ENCODE measurements around the gene PIAS4. TPM values are rescaled to one million over a fixed set of nuclear protein-coding genes. Genes with fewer than 3 reads are reported as not detected.

PIAS4 gene
- total and polyA plus RNA-seq, 2 of the 13 experiments (the other 11 are each of a cell fraction or from before 2014, with no cell fraction given): 9.0 to 20.1 TPM

DNA sequence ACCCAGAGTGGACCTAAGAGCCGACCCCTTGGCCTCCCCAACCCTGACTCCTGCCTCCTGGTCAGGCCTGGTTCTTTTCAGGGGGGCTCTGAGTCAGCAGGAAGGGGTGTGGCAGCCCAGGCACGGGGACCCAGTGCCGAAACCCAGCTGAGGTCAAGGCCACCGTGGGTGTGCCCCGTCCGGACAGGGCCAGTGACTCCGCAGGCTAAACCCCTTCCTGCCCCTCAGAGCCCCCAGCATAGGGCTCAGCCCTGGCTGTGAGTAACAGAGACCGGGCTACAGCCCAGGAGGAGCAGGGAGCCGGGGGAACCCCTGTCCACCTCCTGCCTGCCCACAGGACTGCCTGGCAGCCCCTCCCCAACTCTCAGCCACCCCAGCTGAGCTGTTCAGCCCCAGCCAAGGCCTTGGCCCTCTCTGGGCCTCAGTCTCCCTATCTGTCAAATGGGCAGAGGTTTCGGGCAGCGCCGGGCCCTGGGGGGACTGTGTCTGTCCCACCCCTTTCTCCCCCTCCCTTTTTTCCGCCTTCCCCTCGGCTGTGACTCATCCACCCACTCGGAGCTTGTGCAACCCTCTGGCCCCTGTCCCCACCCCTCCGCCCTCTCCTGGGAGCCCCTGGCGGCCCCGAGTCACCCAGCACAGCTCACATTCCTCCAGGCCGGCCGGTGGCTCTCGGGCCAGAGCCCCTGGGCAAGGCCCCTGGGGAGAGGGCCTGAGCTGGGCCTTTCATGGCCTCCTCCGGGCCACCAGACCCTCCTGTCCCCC, 50.6 kb downstream of the PIAS4 start (continued):
- TF ChIP-seq, protein P1, sequence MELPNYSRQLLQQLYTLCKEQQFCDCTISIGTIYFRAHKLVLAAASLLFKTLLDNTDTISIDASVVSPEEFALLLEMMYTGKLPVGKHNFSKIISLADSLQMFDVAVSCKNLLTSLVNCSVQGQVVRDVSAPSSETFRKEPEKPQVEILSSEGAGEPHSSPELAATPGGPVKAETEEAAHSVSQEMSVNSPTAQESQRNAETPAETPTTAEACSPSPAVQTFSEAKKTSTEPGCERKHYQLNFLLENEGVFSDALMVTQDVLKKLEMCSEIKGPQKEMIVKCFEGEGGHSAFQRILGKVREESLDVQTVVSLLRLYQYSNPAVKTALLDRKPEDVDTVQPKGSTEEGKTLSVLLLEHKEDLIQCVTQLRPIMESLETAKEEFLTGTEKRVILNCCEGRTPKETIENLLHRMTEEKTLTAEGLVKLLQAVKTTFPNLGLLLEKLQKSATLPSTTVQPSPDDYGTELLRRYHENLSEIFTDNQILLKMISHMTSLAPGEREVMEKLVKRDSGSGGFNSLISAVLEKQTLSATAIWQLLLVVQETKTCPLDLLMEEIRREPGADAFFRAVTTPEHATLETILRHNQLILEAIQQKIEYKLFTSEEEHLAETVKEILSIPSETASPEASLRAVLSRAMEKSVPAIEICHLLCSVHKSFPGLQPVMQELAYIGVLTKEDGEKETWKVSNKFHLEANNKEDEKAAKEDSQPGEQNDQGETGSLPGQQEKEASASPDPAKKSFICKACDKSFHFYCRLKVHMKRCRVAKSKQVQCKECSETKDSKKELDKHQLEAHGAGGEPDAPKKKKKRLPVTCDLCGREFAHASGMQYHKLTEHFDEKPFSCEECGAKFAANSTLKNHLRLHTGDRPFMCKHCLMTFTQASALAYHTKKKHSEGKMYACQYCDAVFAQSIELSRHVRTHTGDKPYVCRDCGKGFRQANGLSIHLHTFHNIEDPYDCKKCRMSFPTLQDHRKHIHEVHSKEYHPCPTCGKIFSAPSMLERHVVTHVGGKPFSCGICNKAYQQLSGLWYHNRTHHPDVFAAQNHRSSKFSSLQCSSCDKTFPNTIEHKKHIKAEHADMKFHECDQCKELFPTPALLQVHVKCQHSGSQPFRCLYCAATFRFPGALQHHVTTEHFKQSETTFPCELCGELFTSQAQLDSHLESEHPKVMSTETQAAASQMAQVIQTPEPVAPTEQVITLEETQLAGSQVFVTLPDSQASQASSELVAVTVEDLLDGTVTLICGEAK (IDR thresholded peaks at IDR 0.05): no peak
- TF ChIP-seq, protein P1 (CRISPR knock-in tag; IDR thresholded peaks at IDR 0.05): no peak
- peak; percentile 66; the same call in 1 of the 2 replicates for TF ChIP-seq ZNF878 (CRISPR knock-in tag; IDR thresholded peaks at IDR 0.05)
- TF ChIP-seq, protein P2, sequence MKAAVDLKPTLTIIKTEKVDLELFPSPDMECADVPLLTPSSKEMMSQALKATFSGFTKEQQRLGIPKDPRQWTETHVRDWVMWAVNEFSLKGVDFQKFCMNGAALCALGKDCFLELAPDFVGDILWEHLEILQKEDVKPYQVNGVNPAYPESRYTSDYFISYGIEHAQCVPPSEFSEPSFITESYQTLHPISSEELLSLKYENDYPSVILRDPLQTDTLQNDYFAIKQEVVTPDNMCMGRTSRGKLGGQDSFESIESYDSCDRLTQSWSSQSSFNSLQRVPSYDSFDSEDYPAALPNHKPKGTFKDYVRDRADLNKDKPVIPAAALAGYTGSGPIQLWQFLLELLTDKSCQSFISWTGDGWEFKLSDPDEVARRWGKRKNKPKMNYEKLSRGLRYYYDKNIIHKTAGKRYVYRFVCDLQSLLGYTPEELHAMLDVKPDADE (CRISPR knock-in tag; IDR thresholded peaks at IDR 0.05): peak; percentile 82; the same call in 1 of the 2 replicates
- TF ChIP-seq, protein P3, sequence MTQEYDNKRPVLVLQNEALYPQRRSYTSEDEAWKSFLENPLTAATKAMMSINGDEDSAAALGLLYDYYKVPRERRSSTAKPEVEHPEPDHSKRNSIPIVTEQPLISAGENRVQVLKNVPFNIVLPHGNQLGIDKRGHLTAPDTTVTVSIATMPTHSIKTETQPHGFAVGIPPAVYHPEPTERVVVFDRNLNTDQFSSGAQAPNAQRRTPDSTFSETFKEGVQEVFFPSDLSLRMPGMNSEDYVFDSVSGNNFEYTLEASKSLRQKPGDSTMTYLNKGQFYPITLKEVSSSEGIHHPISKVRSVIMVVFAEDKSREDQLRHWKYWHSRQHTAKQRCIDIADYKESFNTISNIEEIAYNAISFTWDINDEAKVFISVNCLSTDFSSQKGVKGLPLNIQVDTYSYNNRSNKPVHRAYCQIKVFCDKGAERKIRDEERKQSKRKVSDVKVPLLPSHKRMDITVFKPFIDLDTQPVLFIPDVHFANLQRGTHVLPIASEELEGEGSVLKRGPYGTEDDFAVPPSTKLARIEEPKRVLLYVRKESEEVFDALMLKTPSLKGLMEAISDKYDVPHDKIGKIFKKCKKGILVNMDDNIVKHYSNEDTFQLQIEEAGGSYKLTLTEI (CRISPR knock-in tag; conservative IDR thresholded peaks at IDR 0.05): no peak
- TF ChIP-seq EED (CRISPR knock-in tag; IDR thresholded peaks at IDR 0.05): peak; percentile 21
- TF ChIP-seq GATAD2A (CRISPR knock-in tag; IDR thresholded peaks at IDR 0.05): peak; percentile 44
- no peak; the same call in 1 of the 2 replicates for TF ChIP-seq ZSCAN29 (CRISPR knock-in tag; conservative IDR thresholded peaks at IDR 0.05)
- TF ChIP-seq EZH2 (conservative IDR thresholded peaks at IDR 0.05; ENCODE audit: low read depth, low read length): no peak
- no peak for TF ChIP-seq KDM4B (CRISPR knock-in tag; IDR thresholded peaks at IDR 0.05)
- no peak for TF ChIP-seq ZNF446 (CRISPR knock-in tag; IDR thresholded peaks at IDR 0.05)
- no peak for TF ChIP-seq ZNF34 (CRISPR knock-in tag; IDR thresholded peaks at IDR 0.05; ENCODE audit: borderline replicate concordance)
- TF ChIP-seq ZNF333 (CRISPR knock-in tag; IDR thresholded peaks at IDR 0.05; ENCODE audit: borderline replicate concordance): no peak; the same call in 1 of the 2 replicates
- TF ChIP-seq, protein P4, sequence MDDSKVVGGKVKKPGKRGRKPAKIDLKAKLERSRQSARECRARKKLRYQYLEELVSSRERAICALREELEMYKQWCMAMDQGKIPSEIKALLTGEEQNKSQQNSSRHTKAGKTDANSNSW (CRISPR knock-in tag; IDR thresholded peaks at IDR 0.05; ENCODE audit: borderline replicate concordance): no peak
- no peak for TF ChIP-seq ZNF724P (CRISPR knock-in tag; IDR thresholded peaks at IDR 0.05; ENCODE audit: borderline replicate concordance)
- peak; percentile 80; the same call in 1 of the 2 replicates for TF ChIP-seq KAT8 (CRISPR knock-in tag; IDR thresholded peaks at IDR 0.05)
- no peak for TF ChIP-seq FLYWCH1 (CRISPR knock-in tag; IDR thresholded peaks at IDR 0.05)
- TF ChIP-seq NR1H2 (CRISPR knock-in tag; IDR thresholded peaks at IDR 0.05; ENCODE audit: borderline replicate concordance, low read depth): no peak

Measured in HepG2 (cell line).